H9 (cell line): ENCODE results near the gene NAPG. TPM values are rescaled to one million over a fixed set of nuclear protein-coding genes. Genes with fewer than 3 reads are reported as not detected.

Experiments used
- DNase-seq: peaks from one replicate; pipeline ENCODE4 v3.0.0-alpha.2; 2017
- H2AFZ ChIP-seq: one replicate; pipeline ENCODE4 v1.6.1; 2013; ENCODE audit warnings: mild to moderate bottlenecking, low read length, control low read depth, moderate library complexity
- H2AK5ac ChIP-seq: 2 replicates; pipeline ENCODE4 v1.6.1; 2013; ENCODE audit warnings: low read length, control low read depth, mixed read lengths; ENCODE audit not compliant: insufficient read length
- H2BK120ac ChIP-seq: one replicate; pipeline ENCODE4 v1.6.1; 2013; ENCODE audit warnings: low read depth, mild to moderate bottlenecking, low read length, control low read depth, inconsistent platforms; ENCODE audit not compliant: poor library complexity, severe bottlenecking
- H2BK12ac ChIP-seq: 2 replicates; pipeline ENCODE4 v1.6.1; 2013; ENCODE audit warnings: low read length, control low read depth, mixed read lengths, low read depth; ENCODE audit not compliant: insufficient read length
- H2BK15ac ChIP-seq: 2 replicates; pipeline ENCODE4 v1.6.1; 2013; ENCODE audit warnings: low read depth, low read length, control low read depth
- H2BK20ac ChIP-seq: one replicate; pipeline ENCODE4 v1.6.1; 2013; ENCODE audit warnings: low read depth, mild to moderate bottlenecking, low read length, control low read depth, inconsistent platforms; ENCODE audit not compliant: poor library complexity, severe bottlenecking
- H2BK5ac ChIP-seq: 2 replicates; pipeline ENCODE4 v1.6.1; 2013; ENCODE audit warnings: low read length, control low read depth, mixed read lengths; ENCODE audit not compliant: insufficient read length
- H3K14ac ChIP-seq: 2 replicates; pipeline ENCODE4 v1.6.1; 2013; ENCODE audit warnings: low read length, control low read depth; ENCODE audit not compliant: insufficient read depth
- H3K18ac ChIP-seq: 2 replicates; pipeline ENCODE4 v1.6.1; 2013; ENCODE audit warnings: low read depth, mild to moderate bottlenecking, mixed read lengths, low read length, control low read depth; ENCODE audit not compliant: insufficient read length
- H3K23ac ChIP-seq: 2 replicates; pipeline ENCODE4 v1.6.1; 2013; ENCODE audit warnings: low read length, control low read depth, mixed read lengths, low read depth; ENCODE audit not compliant: insufficient read length
- H3K23me2 ChIP-seq: 2 replicates; pipeline ENCODE4 v1.6.1; 2013; ENCODE audit warnings: low read depth, mild to moderate bottlenecking, mixed read lengths, low read length, control low read depth; ENCODE audit not compliant: insufficient read length, poor library complexity, severe bottlenecking
- H3K27ac ChIP-seq: 2 replicates; pipeline ENCODE4 v1.5.1; 2013; ENCODE audit warnings: low read length, control low read depth, mixed read lengths, low read depth; ENCODE audit not compliant: insufficient read length
- H3K27me3 ChIP-seq: 2 replicates; pipeline ENCODE4 v1.6.1; 2013; ENCODE audit warnings: low read length, control low read depth, inconsistent platforms; ENCODE audit not compliant: insufficient read depth
- H3K4ac ChIP-seq: 2 replicates; pipeline ENCODE4 v1.6.1; 2013; ENCODE audit warnings: low read depth, mild to moderate bottlenecking, control low read depth, inconsistent platforms, low read length, moderate library complexity
- H3K4me1 ChIP-seq: 2 replicates; pipeline ENCODE4 v1.6.1; 2013; ENCODE audit warnings: low read length, control low read depth, inconsistent platforms; ENCODE audit not compliant: insufficient read depth
- H3K4me2 ChIP-seq: 2 replicates; pipeline ENCODE4 v1.6.1; 2013; ENCODE audit warnings: low read length, control low read depth, mixed read lengths; ENCODE audit not compliant: insufficient read length, insufficient read depth
- H3K56ac ChIP-seq: 2 replicates; pipeline ENCODE4 v1.6.1; 2013; ENCODE audit warnings: low read depth, mild to moderate bottlenecking, mixed read lengths, low read length, control low read depth; ENCODE audit not compliant: insufficient read length
- H3K79me1 ChIP-seq: 2 replicates; pipeline ENCODE4 v1.6.1; 2013; ENCODE audit warnings: low read depth, mild to moderate bottlenecking, moderate library complexity, low read length, control low read depth, inconsistent platforms; ENCODE audit not compliant: insufficient read depth, poor library complexity, severe bottlenecking
- H3K79me2 ChIP-seq: 2 replicates; pipeline ENCODE4 v1.6.1; 2013; ENCODE audit warnings: low read length, control low read depth, inconsistent platforms; ENCODE audit not compliant: insufficient read depth
- H3K9ac ChIP-seq: 2 replicates; pipeline ENCODE4 v1.6.1; 2013; ENCODE audit warnings: low read length, control low read depth, mixed read lengths; ENCODE audit not compliant: insufficient read length; ENCODE audit errors: extremely low read depth
- H3K9me3 ChIP-seq: one replicate; pipeline ENCODE4 v1.6.1; 2013; ENCODE audit warnings: low read depth, low read length, inconsistent platforms; ENCODE audit not compliant: control insufficient read depth
- H3T11ph ChIP-seq: one replicate; pipeline ENCODE4 v1.6.1; 2013; ENCODE audit warnings: mild to moderate bottlenecking, low read length, control low read depth, inconsistent platforms
- H4K20me1 ChIP-seq: one replicate; pipeline ENCODE4 v1.6.1; 2013; ENCODE audit not compliant: control insufficient read depth, insufficient read length, insufficient read depth
- H4K5ac ChIP-seq: 2 replicates; pipeline ENCODE4 v1.6.1; 2013; ENCODE audit warnings: low read depth, mild to moderate bottlenecking, mixed read lengths, low read length, control low read depth; ENCODE audit not compliant: insufficient read length
- H4K8ac ChIP-seq: replicated peaks from 2 replicates; pipeline ENCODE4 v1.6.1; 2013; ENCODE audit warnings: low read length, control low read depth, mixed read lengths, low read depth; ENCODE audit not compliant: insufficient read length
- H4K91ac ChIP-seq: 2 replicates; pipeline ENCODE4 v1.6.1; 2013; ENCODE audit warnings: low read depth, mild to moderate bottlenecking, moderate library complexity, mixed read lengths, low read length, control low read depth; ENCODE audit not compliant: insufficient read length
- H3K27ac Mint-ChIP-seq, 3 experiments: 2 replicates in 2 of 3; 3 replicates in 1 of 3; pipeline ENCODE4 v1.8.0; 2020 to 2021; ENCODE audit warnings: mixed read lengths in 3 of 3, mild to moderate bottlenecking in 1 of 3, moderate library complexity in 1 of 3
- H3K27me3 Mint-ChIP-seq: 2 replicates; pipeline ENCODE4 v1.8.0; 2021; ENCODE audit warnings: low read depth, mild to moderate bottlenecking, moderate library complexity, mixed read lengths
- H3K36me3 Mint-ChIP-seq, 3 experiments: 2 replicates in 2 of 3; 3 replicates in 1 of 3; pipeline ENCODE4 v1.8.0; 2020 to 2021; ENCODE audit warnings: low read depth in 3 of 3, mixed read lengths in 3 of 3; ENCODE audit not compliant: insufficient read depth in 1 of 3
- H3K4me1 Mint-ChIP-seq, 2 experiments: 2 replicates each; pipeline ENCODE4 v1.8.0; 2020; ENCODE audit warnings: mixed read lengths in 2 of 2
- H3K4me3 Mint-ChIP-seq, 2 experiments: 2 replicates in 1 of 2; 3 replicates in 1 of 2; pipeline ENCODE4 v1.8.0; 2020 to 2021; ENCODE audit warnings: mild to moderate bottlenecking in 2 of 2, mixed read lengths in 2 of 2, moderate library complexity in 1 of 2
- H3K9me3 Mint-ChIP-seq, 2 experiments: 2 replicates in 1 of 2; 3 replicates in 1 of 2; pipeline ENCODE4 v1.8.0; 2020; ENCODE audit warnings: mild to moderate bottlenecking in 2 of 2, mixed read lengths in 2 of 2, moderate library complexity in 1 of 2
- WGBS: extraction: QIAGEN DNeasy Blood & Tissue Kit; methylation state at CpG from one replicate; pipeline ENCODE4 v1.1.7; 2013; ENCODE audit warnings: missing lambda C conversion rate, low lambda C conversion rate, mixed read lengths; ENCODE audit not compliant: insufficient read length; ENCODE audit errors: extremely low coverage; 5-methylcytosine and 5-hydroxymethylcytosine counted together
- total RNA-seq: library from RNA; stranded (reverse); gene quantifications from 2 replicates; pipeline ENCODE4 v1.2.1, GENCODE V29; 2021
- TF ChIP-seq, protein P1 (sequence below): fragments of 200-600 bp; sonication (generic); conservative IDR thresholded peaks from 3 replicates; pipeline ENCODE4 v1.8.0; 2021; ENCODE audit warnings: antibody characterized with exemption, mild to moderate bottlenecking

Gene NAPG
- total RNA-seq, 1 experiment from 2014 or later: 30.9 TPM

DNA sequence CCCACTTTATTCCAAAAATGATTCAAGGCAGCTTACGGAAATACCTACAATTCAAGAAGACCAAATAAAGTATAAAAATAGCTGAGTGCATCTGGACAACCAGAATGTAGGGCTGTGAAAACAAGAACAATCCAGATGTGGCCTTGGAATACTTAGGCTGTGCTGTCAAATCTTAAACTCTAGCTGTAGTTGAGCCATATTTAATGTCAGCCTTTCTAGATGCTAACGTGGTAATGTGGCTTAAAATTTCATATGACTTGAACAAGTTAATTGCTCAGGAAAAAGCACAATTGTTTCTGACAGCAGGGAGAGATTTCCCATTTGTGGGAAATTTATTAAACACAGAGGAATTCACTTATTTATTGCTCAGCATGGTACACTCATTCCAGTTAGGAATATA lies 14.6 kb upstream of the NAPG start:
- no peak overlapping the region for H3K9ac ChIP-seq

More for the DNA sequence above, 14.6 kb upstream of the NAPG start:
- no peak overlapping the region for H2AFZ ChIP-seq
- H2BK12ac ChIP-seq: no peak overlapping the region
- Mint-ChIP-seq H3K27ac (no peak overlapping the region), H3K27me3 (peaks cover 8% of the 10 kb centered on the region; the same call in 1 of the 2 replicates), H3K4me1 (no peaks in the 10 kb centered on the region), H3K9me3 (peaks cover 21 to 24% of the 10 kb centered on the region in 2 experiments), H3K4me3 (no peak overlapping the region), H3K36me3 (peaks cover 8 to 20% (median 14%) of the 10 kb centered on the region in 3 experiments; a peak in 6 of 7 replicates)
- H3K9me3 ChIP-seq: peaks cover 10% of the 10 kb centered on the region
- no peak overlapping the region for H3K14ac ChIP-seq
- no peak overlapping the region for H3K4ac ChIP-seq
- no peak overlapping the region for H3T11ph ChIP-seq
- no peak overlapping the region for H2BK5ac ChIP-seq
- no peak overlapping the region for H3K27ac ChIP-seq
- DNase-seq: no peak
- no peak overlapping the region for H4K5ac ChIP-seq
- H3K23me2 ChIP-seq: no peaks in the 10 kb centered on the region
- no peaks in the 10 kb centered on the region for H3K79me1 ChIP-seq
- no peaks in the 10 kb centered on the region for H3K27me3 ChIP-seq
- no peak overlapping the region for H3K56ac ChIP-seq
- no CpG with 5 or more reads among the region's 2 CpGs for WGBS
- H4K20me1 ChIP-seq: no peaks in the 10 kb centered on the region
- H2BK120ac ChIP-seq: no peak overlapping the region
- H4K91ac ChIP-seq: no peak overlapping the region
- H3K4me2 ChIP-seq: no peak overlapping the region
- TF ChIP-seq, protein P1, sequence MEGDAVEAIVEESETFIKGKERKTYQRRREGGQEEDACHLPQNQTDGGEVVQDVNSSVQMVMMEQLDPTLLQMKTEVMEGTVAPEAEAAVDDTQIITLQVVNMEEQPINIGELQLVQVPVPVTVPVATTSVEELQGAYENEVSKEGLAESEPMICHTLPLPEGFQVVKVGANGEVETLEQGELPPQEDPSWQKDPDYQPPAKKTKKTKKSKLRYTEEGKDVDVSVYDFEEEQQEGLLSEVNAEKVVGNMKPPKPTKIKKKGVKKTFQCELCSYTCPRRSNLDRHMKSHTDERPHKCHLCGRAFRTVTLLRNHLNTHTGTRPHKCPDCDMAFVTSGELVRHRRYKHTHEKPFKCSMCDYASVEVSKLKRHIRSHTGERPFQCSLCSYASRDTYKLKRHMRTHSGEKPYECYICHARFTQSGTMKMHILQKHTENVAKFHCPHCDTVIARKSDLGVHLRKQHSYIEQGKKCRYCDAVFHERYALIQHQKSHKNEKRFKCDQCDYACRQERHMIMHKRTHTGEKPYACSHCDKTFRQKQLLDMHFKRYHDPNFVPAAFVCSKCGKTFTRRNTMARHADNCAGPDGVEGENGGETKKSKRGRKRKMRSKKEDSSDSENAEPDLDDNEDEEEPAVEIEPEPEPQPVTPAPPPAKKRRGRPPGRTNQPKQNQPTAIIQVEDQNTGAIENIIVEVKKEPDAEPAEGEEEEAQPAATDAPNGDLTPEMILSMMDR: no peak
- H3K23ac ChIP-seq: no peak overlapping the region
- H3K79me2 ChIP-seq: no peaks in the 10 kb centered on the region
- H3K18ac ChIP-seq: no peak overlapping the region
- no peaks in the 10 kb centered on the region for H3K4me1 ChIP-seq
- H2AK5ac ChIP-seq: no peak overlapping the region
- H2BK20ac ChIP-seq: no peak overlapping the region
- no peak overlapping the region for H4K8ac ChIP-seq
- no peak overlapping the region for H2BK15ac ChIP-seq
